Ishikawa (cell line): ENCODE measurements around the gene NXN.
A peak's percentile ranks its signal among the peaks of the same experiment; 100 is the strongest.

Experiments used
- CEBPB ChIP-seq: IDR thresholded peaks from 2 replicates; pipeline ENCODE4 v1.6.1; 2012
- CREB1 ChIP-seq: IDR thresholded peaks from 2 replicates; pipeline ENCODE4 v1.6.1; 2012; ENCODE audit warnings: low read depth
- EGR1 ChIP-seq: IDR thresholded peaks from 2 replicates; pipeline ENCODE4 v1.6.1; 2012
- EP300 ChIP-seq: IDR thresholded peaks from 2 replicates; pipeline ENCODE4 v1.6.1; 2012; ENCODE audit warnings: borderline replicate concordance
- FOXM1 ChIP-seq: IDR thresholded peaks from 2 replicates; pipeline ENCODE4 v1.6.1; 2012; ENCODE audit warnings: low read depth, borderline replicate concordance
- MAX ChIP-seq: IDR thresholded peaks from 2 replicates; pipeline ENCODE4 v1.6.1; 2012
- NFIC ChIP-seq: IDR thresholded peaks from 2 replicates; pipeline ENCODE4 v1.6.1; 2012
- RAD21 ChIP-seq: IDR thresholded peaks from 2 replicates; pipeline ENCODE4 v1.6.1; 2012; ENCODE audit warnings: low read depth
- TAF1 ChIP-seq: IDR thresholded peaks from 2 replicates; pipeline ENCODE4 v1.6.1; 2012; ENCODE audit warnings: low read depth, mild to moderate bottlenecking
- TCF12 ChIP-seq: IDR thresholded peaks from 2 replicates; pipeline ENCODE4 v1.6.1; 2012; ENCODE audit warnings: low read depth
- TEAD4 ChIP-seq: IDR thresholded peaks from 2 replicates; pipeline ENCODE4 v1.6.1; 2012
- YY1 ChIP-seq: IDR thresholded peaks from 2 replicates; pipeline ENCODE4 v1.6.1; 2012; ENCODE audit warnings: low read depth
- ZBTB7A ChIP-seq: IDR thresholded peaks from 2 replicates; pipeline ENCODE4 v1.6.1; 2012; ENCODE audit warnings: low read depth
- TF ChIP-seq, protein P1 (sequence below): IDR thresholded peaks from 2 replicates; pipeline ENCODE4 v1.6.1; 2012; ENCODE audit warnings: low read depth, mild to moderate bottlenecking
- TF ChIP-seq, protein P2 (sequence below): IDR thresholded peaks from 2 replicates; pipeline ENCODE4 v1.6.1; 2012

The NXN gene

GRCh38 chr17:1002412-1002753 lies 22.8 kb upstream of the NXN start:
- TF ChIP-seq NFIC, result no peak
- TF ChIP-seq TAF1, result no peak
- no peak for TF ChIP-seq CEBPB
- no peak for TF ChIP-seq MAX
- no peak for TF ChIP-seq FOXM1
- TF ChIP-seq ZBTB7A, result no peak
- TF ChIP-seq TEAD4, result no peak

DNA sequence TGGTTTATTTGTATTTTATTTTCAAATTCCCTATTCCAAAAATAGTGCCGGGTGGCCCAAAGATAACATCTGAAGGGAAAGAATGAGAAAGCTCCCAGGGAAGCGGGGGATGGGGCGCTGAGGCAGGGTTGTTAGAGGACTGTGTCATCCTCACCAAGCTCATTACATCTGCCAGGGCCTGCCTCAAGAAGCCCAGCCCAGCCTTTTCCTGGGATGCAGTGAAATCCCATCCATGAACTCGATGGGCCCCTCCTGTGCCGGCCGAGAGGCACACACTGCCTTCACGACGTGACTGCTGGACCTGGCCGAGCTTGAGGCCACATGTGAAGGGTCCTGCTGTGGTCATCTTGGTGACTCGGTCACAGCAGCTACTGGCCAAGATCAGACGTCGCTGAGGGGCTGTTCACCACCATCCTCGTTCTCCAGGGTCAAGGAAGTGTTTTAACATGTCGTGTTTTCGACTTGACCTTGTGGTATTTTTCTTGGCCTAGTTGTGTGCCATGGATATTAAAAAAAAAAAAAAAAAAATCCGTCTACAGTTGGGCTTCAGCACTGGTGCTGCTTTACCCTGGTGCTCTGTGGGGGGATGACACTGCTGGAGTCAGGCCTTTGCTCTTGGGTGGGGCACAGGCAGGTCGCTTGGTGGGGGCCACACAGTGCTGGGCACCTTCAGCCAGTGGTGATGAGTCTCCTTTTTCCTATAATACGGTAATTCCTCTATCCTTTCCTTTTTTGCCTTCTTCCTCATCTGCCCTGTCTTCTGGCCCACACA lies 22.2 kb upstream of the NXN start:
- no peak for TF ChIP-seq EP300
- TF ChIP-seq YY1, result no peak
- TF ChIP-seq, protein P1, sequence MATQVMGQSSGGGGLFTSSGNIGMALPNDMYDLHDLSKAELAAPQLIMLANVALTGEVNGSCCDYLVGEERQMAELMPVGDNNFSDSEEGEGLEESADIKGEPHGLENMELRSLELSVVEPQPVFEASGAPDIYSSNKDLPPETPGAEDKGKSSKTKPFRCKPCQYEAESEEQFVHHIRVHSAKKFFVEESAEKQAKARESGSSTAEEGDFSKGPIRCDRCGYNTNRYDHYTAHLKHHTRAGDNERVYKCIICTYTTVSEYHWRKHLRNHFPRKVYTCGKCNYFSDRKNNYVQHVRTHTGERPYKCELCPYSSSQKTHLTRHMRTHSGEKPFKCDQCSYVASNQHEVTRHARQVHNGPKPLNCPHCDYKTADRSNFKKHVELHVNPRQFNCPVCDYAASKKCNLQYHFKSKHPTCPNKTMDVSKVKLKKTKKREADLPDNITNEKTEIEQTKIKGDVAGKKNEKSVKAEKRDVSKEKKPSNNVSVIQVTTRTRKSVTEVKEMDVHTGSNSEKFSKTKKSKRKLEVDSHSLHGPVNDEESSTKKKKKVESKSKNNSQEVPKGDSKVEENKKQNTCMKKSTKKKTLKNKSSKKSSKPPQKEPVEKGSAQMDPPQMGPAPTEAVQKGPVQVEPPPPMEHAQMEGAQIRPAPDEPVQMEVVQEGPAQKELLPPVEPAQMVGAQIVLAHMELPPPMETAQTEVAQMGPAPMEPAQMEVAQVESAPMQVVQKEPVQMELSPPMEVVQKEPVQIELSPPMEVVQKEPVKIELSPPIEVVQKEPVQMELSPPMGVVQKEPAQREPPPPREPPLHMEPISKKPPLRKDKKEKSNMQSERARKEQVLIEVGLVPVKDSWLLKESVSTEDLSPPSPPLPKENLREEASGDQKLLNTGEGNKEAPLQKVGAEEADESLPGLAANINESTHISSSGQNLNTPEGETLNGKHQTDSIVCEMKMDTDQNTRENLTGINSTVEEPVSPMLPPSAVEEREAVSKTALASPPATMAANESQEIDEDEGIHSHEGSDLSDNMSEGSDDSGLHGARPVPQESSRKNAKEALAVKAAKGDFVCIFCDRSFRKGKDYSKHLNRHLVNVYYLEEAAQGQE, result no peak
- no peak for TF ChIP-seq TCF12
- TF ChIP-seq TEAD4, result no peak
- no peak for TF ChIP-seq RAD21
- TF ChIP-seq CEBPB, result no peak
- TF ChIP-seq CREB1, result no peak
- no peak for TF ChIP-seq TAF1
- TF ChIP-seq, protein P2, sequence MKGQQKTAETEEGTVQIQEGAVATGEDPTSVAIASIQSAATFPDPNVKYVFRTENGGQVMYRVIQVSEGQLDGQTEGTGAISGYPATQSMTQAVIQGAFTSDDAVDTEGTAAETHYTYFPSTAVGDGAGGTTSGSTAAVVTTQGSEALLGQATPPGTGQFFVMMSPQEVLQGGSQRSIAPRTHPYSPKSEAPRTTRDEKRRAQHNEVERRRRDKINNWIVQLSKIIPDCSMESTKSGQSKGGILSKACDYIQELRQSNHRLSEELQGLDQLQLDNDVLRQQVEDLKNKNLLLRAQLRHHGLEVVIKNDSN, result no peak
- no peak for TF ChIP-seq EGR1
- TF ChIP-seq MAX, result no peak
- TF ChIP-seq NFIC, result no peak
- no peak for TF ChIP-seq ZBTB7A
- no peak for TF ChIP-seq FOXM1

- TF ChIP-seq EGR1 (no peak), CREB1 (no peak), CEBPB (no peak), YY1 (no peak), EP300 (no peak)
- TF ChIP-seq, protein P2, result no peak
These were observed 21.3 kb upstream of the NXN start for GRCh38 chr17:1000597-1001461.

DNA sequence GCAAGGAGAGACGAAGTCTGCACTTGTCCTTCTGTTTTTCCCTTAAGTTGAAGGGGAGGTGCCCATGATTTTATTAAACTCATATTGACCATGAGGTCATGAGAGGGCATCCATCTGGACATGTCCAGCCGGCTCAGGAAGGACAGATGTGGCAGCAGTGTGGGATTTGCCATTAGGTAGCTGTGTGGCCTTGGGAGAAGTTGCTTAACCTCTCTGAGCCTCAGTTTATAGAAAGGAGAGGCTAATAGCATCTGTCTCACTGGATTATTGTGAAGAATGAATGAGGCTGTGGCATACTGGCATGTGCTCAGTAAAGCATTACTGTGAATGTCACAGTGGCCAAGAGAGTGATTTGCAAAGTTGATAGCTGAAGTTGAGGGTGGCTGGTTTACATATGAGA lies 18.5 kb upstream of the NXN start:
- no peak for TF ChIP-seq EGR1
- TF ChIP-seq MAX, result no peak
- no peak for TF ChIP-seq RAD21
- TF ChIP-seq, protein P1, result no peak

DNA sequence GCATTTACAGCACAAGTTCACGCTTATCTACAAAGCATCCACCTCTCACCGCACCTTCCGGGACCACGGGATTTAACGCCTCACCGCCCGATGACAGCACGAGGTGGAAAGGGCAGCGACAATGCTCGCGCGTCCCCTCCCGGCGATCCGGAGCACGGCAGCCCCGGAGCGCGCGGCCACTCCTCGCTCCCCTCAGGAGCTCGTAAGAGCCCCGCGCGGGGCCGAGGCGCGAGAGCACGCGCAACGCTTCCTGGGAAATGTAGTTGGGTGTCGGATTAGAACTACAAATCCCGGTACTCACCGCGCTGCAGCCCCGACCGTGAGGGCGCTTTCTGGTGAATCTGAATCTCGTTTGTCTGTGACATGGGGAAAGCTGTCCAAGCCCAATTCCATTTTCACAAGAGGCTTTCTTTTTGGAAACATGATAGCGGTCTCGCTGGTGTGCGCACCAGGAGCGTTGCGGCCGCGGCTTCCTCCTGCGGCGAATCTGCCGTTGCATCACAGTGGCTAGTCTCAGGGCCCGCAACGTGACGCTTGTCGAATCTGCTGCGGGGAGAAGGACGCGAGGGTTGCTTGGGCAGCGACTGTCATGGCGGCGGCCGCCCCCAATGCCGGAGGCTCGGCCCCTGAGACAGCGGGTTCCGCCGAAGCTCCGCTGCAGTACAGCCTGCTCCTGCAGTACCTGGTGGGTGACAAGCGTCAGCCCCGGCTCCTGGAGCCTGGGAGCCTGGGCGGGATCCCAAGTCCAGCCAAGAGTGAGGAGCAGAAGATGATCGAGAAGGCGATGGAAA lies 17.2 kb upstream of the NXN start, which contains the start of gene TIMM22:
Gene TIMM22 (plus strand): TSS at position 576 of the 791 bp plus-strand sequence. CDS start 14 bp downstream, at position 590.
- peak; percentile 99 for TF ChIP-seq TAF1
- TF ChIP-seq CREB1, result peak; percentile 67; the same call in 1 of the 2 replicates
- no peak for TF ChIP-seq ZBTB7A
- TF ChIP-seq, protein P2, result peak; percentile 92
- 0 out of 2 replicates have a peak, but pooled peaks have one; percentile 15 for TF ChIP-seq NFIC
- TF ChIP-seq MAX, result peak; percentile 99
- no peak for TF ChIP-seq FOXM1
- peak; percentile 43 for TF ChIP-seq TEAD4
- peak; percentile 88 for TF ChIP-seq EP300
- TF ChIP-seq, protein P1, result no peak
- TF ChIP-seq TCF12, result peak; percentile 78
- peak; percentile 99 for TF ChIP-seq YY1
- peak; percentile 53; the same call in 1 of the 2 replicates for TF ChIP-seq CEBPB
- TF ChIP-seq EGR1, result peak; percentile 64
- peak; percentile 95 for TF ChIP-seq RAD21
